Measurements from ENCODE around the gene MAGOHB.

GRCh38 chr12:10624605-10625004 is 11.2 kb upstream of the MAGOHB start:
- no peak for TF ChIP-seq EP300 (IDR thresholded peaks at IDR 0.05)
- TF ChIP-seq CTCF (IDR thresholded peaks at IDR 0.05) = no peak
